ENCODE results near the gene CAMK1D. TPM values are rescaled to one million over a fixed set of nuclear protein-coding genes. Genes with fewer than 3 reads are reported as not detected.

Gene CAMK1D
- total and polyA plus RNA-seq, 2 experiments from 2014 or later, result 3.5 to 6.0 TPM

DNA sequence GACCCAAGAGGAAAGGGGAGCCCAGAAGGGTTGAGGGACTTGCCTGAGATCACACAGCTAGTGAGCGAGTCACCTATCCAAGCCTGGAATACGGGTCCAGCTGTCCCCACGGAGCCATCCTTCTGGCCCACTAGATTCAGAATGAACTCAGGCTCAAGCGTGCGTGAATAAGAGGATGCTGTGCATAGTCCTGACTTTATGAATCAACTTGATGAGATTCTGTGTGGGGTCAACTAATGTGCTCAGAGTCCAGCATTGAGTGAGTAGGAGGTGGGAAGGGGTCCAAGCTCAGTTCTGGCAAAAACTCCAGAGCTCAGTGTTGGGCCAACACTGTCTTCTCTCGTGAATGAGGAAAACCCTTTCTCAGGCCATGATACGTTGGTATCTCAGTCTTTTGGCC lies 41.4 kb downstream of the CAMK1D start:
- Histone ChIP-seq H3K79me2 (no peaks in the 10 kb centered on the region), H3K4me3 (no peak overlapping the region), H3K4me2 (no peak overlapping the region), H3K9me2 (replicated peaks; ENCODE audit: insufficient read depth) (no peaks in the 10 kb centered on the region), H2AFZ (no peak overlapping the region), H3K27me3 (no peaks in the 10 kb centered on the region), H3K4me1 (ENCODE audit: insufficient read depth) (no peaks in the 10 kb centered on the region), H3K27ac (no peak overlapping the region), H3K9me3 (ENCODE audit: low read depth) (no peaks in the 10 kb centered on the region), H3K36me3 (replicated peaks; ENCODE audit: insufficient read depth, low read depth) (no peaks in the 10 kb centered on the region), H4K20me1 (ENCODE audit: insufficient read depth, poor library complexity, severe bottlenecking) (no peaks in the 10 kb centered on the region)
- TF ChIP-seq EZH2phosphoT487 (IDR thresholded peaks at IDR 0.05; ENCODE audit: low read depth, severe bottlenecking, unreplicated experiment), result no peak
- TF ChIP-seq EZH2 (IDR thresholded peaks at IDR 0.05; ENCODE audit: borderline replicate concordance), result no peak
- TF ChIP-seq, protein P1, sequence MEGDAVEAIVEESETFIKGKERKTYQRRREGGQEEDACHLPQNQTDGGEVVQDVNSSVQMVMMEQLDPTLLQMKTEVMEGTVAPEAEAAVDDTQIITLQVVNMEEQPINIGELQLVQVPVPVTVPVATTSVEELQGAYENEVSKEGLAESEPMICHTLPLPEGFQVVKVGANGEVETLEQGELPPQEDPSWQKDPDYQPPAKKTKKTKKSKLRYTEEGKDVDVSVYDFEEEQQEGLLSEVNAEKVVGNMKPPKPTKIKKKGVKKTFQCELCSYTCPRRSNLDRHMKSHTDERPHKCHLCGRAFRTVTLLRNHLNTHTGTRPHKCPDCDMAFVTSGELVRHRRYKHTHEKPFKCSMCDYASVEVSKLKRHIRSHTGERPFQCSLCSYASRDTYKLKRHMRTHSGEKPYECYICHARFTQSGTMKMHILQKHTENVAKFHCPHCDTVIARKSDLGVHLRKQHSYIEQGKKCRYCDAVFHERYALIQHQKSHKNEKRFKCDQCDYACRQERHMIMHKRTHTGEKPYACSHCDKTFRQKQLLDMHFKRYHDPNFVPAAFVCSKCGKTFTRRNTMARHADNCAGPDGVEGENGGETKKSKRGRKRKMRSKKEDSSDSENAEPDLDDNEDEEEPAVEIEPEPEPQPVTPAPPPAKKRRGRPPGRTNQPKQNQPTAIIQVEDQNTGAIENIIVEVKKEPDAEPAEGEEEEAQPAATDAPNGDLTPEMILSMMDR (IDR thresholded peaks at IDR 0.05; ENCODE audit: poor library complexity), result no peak
- DNase-seq (ENCODE audit: low spot score), result no peak
- WGBS (ENCODE audit: low lambda C conversion rate, missing lambda C conversion rate), result 92% methylated on average over 7 of the region's 7 CpGs

DNA sequence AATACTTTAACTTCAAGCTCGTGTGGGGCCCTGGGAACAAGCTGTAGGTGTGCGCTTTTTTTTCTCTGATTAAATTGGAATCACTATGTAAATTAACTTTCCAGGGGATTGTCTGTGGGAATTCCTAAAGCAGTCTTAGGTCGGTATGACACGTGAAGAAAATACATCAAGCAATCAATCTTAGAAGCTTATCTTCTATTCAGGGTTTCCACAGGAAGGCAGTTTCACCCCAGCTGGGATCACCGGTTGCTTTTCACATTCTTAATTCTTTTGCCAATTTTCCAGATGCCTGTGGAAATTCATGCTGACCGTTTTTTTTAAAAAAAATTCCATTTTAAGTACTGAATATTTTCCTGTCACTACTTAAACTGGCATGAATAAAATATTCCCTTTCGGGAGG lies 41.9 kb downstream of the CAMK1D start:
- no peak overlapping the region for H3K4me2 ChIP-seq
- no peak for DNase-seq (ENCODE audit: low spot score)
- no peaks in the 10 kb centered on the region for H3K9me3 ChIP-seq (ENCODE audit: low read depth)
- no peaks in the 10 kb centered on the region for H4K20me1 ChIP-seq (ENCODE audit: insufficient read depth, poor library complexity, severe bottlenecking)
- H3K4me1 ChIP-seq (ENCODE audit: insufficient read depth), result no peaks in the 10 kb centered on the region
- no peak overlapping the region for H3K27ac ChIP-seq
- TF ChIP-seq, protein P1 (IDR thresholded peaks at IDR 0.05; ENCODE audit: poor library complexity), result no peak
- TF ChIP-seq EZH2phosphoT487 (IDR thresholded peaks at IDR 0.05; ENCODE audit: low read depth, severe bottlenecking, unreplicated experiment) (no peak), EZH2 (IDR thresholded peaks at IDR 0.05; ENCODE audit: borderline replicate concordance) (no peak)
- no peaks in the 10 kb centered on the region for H3K79me2 ChIP-seq
- no peak overlapping the region for H2AFZ ChIP-seq
- H3K9me2 ChIP-seq (replicated peaks; ENCODE audit: insufficient read depth), result no peaks in the 10 kb centered on the region
- H3K4me3 ChIP-seq, result no peak overlapping the region
- H3K27me3 ChIP-seq, result no peaks in the 10 kb centered on the region
- WGBS (ENCODE audit: low lambda C conversion rate, missing lambda C conversion rate), result 69% methylated on average over 7 of the region's 7 CpGs
- no peaks in the 10 kb centered on the region for H3K36me3 ChIP-seq (replicated peaks; ENCODE audit: insufficient read depth, low read depth)

DNA sequence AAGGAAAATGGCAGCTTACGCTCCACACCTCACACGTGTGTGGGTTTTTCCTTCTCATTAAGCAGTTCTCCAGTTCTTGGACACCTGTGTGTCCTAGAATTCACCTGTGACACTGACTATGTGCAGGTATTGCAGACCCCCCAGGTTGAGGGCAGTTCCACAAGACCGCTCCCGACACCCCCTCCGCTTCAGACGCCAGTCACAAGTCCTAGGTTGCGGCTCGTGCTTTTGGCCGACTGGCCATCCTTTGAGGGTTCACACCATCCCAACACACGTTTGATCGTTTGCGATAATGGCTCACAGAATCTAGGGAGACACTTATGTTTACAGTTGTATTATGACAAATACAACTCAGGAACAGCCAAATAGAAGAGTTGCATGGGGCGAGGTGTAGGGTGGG lies 44.5 kb downstream of the CAMK1D start:
- H3K79me2 ChIP-seq, result no peaks in the 10 kb centered on the region
- no peak overlapping the region for H3K4me3 ChIP-seq
- no peak overlapping the region for H2AFZ ChIP-seq
- no peaks in the 10 kb centered on the region for H3K9me2 ChIP-seq (replicated peaks; ENCODE audit: insufficient read depth)
- H3K27me3 ChIP-seq, result no peaks in the 10 kb centered on the region
- no peaks in the 10 kb centered on the region for H3K36me3 ChIP-seq (replicated peaks; ENCODE audit: insufficient read depth, low read depth)
- no peak for TF ChIP-seq EZH2 (IDR thresholded peaks at IDR 0.05; ENCODE audit: borderline replicate concordance)
- WGBS (ENCODE audit: low lambda C conversion rate, missing lambda C conversion rate), result 96% methylated on average over 13 of the region's 13 CpGs
- no peak overlapping the region for H3K4me2 ChIP-seq
- no peaks in the 10 kb centered on the region for H4K20me1 ChIP-seq (ENCODE audit: insufficient read depth, poor library complexity, severe bottlenecking)
- H3K4me1 ChIP-seq (ENCODE audit: insufficient read depth), result no peaks in the 10 kb centered on the region
- no peaks in the 10 kb centered on the region for H3K9me3 ChIP-seq (ENCODE audit: low read depth)
- no peak for DNase-seq (ENCODE audit: low spot score)
- H3K27ac ChIP-seq, result no peak overlapping the region

DNA sequence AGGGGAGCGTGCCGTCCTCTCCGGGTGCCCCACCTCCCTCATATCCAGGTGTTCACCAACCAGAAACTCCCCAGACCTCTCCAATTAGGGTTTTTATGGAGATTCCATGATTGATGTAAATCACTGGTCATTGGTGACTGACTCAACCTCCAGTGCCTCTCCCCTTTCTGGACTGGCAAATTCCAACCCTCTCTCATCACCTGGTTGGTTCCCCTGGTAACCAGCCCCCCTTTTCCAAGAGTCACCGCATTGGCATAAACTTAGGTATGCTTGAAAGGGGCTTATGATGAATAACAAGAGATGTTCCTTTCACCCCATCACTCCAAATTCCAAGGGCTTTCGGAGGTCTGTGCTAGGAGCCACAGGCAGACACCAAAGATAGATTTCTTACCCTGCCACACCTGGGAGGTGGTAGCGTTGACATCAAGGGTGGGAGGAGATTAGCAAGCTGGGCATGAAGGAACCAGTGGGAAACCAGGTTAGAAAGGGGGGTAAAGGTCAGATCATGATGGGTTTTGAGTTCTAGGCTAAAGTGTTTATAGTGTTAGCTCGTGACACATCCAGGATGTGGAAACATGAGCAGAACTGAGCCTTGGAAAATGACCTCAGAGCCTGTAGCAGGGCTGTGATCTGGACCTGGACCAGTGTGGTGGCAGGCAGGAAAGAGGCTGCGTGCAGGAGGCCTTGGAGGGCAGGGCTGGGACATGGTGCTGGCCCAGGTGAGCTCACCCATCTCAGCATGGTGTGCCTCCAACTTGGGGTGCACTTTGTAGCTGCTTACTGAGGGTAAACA lies 45.1 kb downstream of the CAMK1D start:
- no peak overlapping the region for H3K27ac ChIP-seq
- H3K4me2 ChIP-seq, result no peak overlapping the region
- no peaks in the 10 kb centered on the region for H3K36me3 ChIP-seq (replicated peaks; ENCODE audit: insufficient read depth, low read depth)
- no peaks in the 10 kb centered on the region for H3K9me3 ChIP-seq (ENCODE audit: low read depth)
- no peaks in the 10 kb centered on the region for H3K79me2 ChIP-seq
- no peaks in the 10 kb centered on the region for H3K9me2 ChIP-seq (replicated peaks; ENCODE audit: insufficient read depth)
- TF ChIP-seq EZH2phosphoT487 (IDR thresholded peaks at IDR 0.05; ENCODE audit: low read depth, severe bottlenecking, unreplicated experiment) (no peak), EZH2 (IDR thresholded peaks at IDR 0.05; ENCODE audit: borderline replicate concordance) (no peak)
- TF ChIP-seq, protein P1 (IDR thresholded peaks at IDR 0.05; ENCODE audit: poor library complexity), result no peak
- no peak overlapping the region for H2AFZ ChIP-seq
- H3K27me3 ChIP-seq, result no peaks in the 10 kb centered on the region
- WGBS (ENCODE audit: low lambda C conversion rate, missing lambda C conversion rate), result 91% methylated on average over 8 of the region's 8 CpGs
- no peaks in the 10 kb centered on the region for H3K4me1 ChIP-seq (ENCODE audit: insufficient read depth)
- no peak for DNase-seq (ENCODE audit: low spot score)
- no peak overlapping the region for H3K4me3 ChIP-seq
- no peaks in the 10 kb centered on the region for H4K20me1 ChIP-seq (ENCODE audit: insufficient read depth, poor library complexity, severe bottlenecking)

All from hepatocyte (in vitro differentiated cells).